ENCODE data around the gene TAS2R41. TPM values are rescaled to one million over a fixed set of nuclear protein-coding genes. Genes with fewer than 3 reads are reported as not detected.

The TAS2R41 gene
- total RNA-seq, 2 donors from 2014 or later, result not detected

GRCh38 chr7:143447466-143447865, 30.2 kb upstream of the TAS2R41 start:
- no peak overlapping the region for H3K4me3 Mint-ChIP-seq
- no peaks in the 10 kb centered on the region for H3K9me3 Mint-ChIP-seq
- ATAC-seq (replicated peaks in 1 of 2), result no peak

GRCh38 chr7:143448429-143448828, 29.2 kb upstream of the TAS2R41 start:
- DNase-seq (no peak), ATAC-seq (replicated peaks in 1 of 2) (no peak)
- no peaks in the 10 kb centered on the region for H3K36me3 Mint-ChIP-seq (ENCODE audit: insufficient read depth in 2 of 2)
- no peaks in the 10 kb centered on the region for H3K9me3 Mint-ChIP-seq
- H3K27me3 Mint-ChIP-seq (ENCODE audit: low read depth), result no peaks in the 10 kb centered on the region
- H3K4me1 Mint-ChIP-seq (ENCODE audit: low read depth), result no peaks in the 10 kb centered on the region
- no peak overlapping the region for H3K4me3 Mint-ChIP-seq
- no peak overlapping the region for H3K27ac Mint-ChIP-seq

More at GRCh38 chr7:143447466-143447865, 30.2 kb upstream of the TAS2R41 start:
- Mint-ChIP-seq H3K27me3 (ENCODE audit: low read depth) (no peaks in the 10 kb centered on the region), H3K4me1 (ENCODE audit: low read depth) (no peaks in the 10 kb centered on the region), H3K27ac (no peak overlapping the region), H3K36me3 (ENCODE audit: insufficient read depth in 2 of 2) (no peaks in the 10 kb centered on the region)
- DNase-seq, result no peak

DNA sequence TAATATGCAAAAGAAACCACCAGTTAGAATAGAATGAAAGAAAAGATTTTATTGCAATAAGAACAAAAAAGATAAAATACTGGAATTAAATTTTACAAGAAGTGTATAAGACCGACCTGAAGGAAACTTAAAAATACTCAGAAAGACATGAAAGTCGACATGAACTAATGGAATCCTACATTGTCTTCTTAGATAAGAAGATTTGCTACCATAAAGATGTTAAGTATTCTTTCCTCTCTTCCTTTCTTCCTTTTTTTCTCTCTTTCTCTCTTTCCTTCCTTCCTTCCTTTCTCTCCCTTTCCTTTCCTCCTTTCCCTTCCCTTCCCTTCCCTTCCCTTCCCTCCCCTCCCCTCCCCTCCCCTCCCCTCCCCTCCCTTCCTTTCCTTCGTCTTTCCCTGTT, 27.9 kb upstream of the TAS2R41 start:
- Mint-ChIP-seq H3K4me3 (no peak overlapping the region), H3K4me1 (ENCODE audit: low read depth) (no peaks in the 10 kb centered on the region)
- ATAC-seq (replicated peaks in 1 of 2), result no peak

DNA sequence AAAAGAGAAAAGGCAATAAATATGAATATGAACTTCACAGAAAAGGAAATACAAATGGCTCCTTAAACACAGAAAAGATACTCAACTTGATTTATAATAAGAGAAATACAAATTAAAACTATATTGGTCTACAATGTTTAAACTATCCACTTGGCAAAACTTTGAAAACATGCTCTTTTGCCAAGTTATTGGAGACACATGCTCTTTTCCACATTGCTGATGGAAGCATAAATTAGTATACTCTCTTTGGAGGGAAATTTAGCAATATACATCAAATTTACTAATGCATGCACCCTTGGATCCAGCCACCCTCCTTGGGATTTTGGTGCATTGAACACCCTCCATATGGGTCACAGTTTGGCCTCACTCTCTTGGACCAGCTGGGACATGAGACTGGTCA, 26.6 kb upstream of the TAS2R41 start:
- no peak for DNase-seq
- no peak overlapping the region for H3K4me3 Mint-ChIP-seq
- no peaks in the 10 kb centered on the region for H3K9me3 Mint-ChIP-seq
- no peaks in the 10 kb centered on the region for H3K4me1 Mint-ChIP-seq (ENCODE audit: low read depth)
- H3K27ac Mint-ChIP-seq, result no peak overlapping the region
- H3K27me3 Mint-ChIP-seq (ENCODE audit: low read depth), result no peaks in the 10 kb centered on the region
- no peak for ATAC-seq (replicated peaks in 1 of 2)
- H3K36me3 Mint-ChIP-seq (ENCODE audit: insufficient read depth in 2 of 2), result no peaks in the 10 kb centered on the region

More for the DNA sequence above, 27.9 kb upstream of the TAS2R41 start:
- DNase-seq, result no peak
- H3K27ac Mint-ChIP-seq, result no peak overlapping the region
- H3K36me3 Mint-ChIP-seq (ENCODE audit: insufficient read depth in 2 of 2), result no peaks in the 10 kb centered on the region
- H3K27me3 Mint-ChIP-seq (ENCODE audit: low read depth), result no peaks in the 10 kb centered on the region
- no peaks in the 10 kb centered on the region for H3K9me3 Mint-ChIP-seq

- no peaks in the 10 kb centered on the region for H3K9me3 Mint-ChIP-seq
- DNase-seq, result no peak
Measured at GRCh38 chr7:143451746-143452145, 25.9 kb upstream of the TAS2R41 start.

GRCh38 chr7:143452495-143452894, 25.2 kb upstream of the TAS2R41 start:
- Mint-ChIP-seq H3K4me3 (no peak overlapping the region), H3K9me3 (no peaks in the 10 kb centered on the region), H3K36me3 (ENCODE audit: insufficient read depth in 2 of 2) (no peaks in the 10 kb centered on the region), H3K27ac (no peak overlapping the region), H3K27me3 (ENCODE audit: low read depth) (no peaks in the 10 kb centered on the region), H3K4me1 (ENCODE audit: low read depth) (no peaks in the 10 kb centered on the region)
- DNase-seq, result no peak
- ATAC-seq (replicated peaks in 1 of 2), result no peak

More at GRCh38 chr7:143451746-143452145, 25.9 kb upstream of the TAS2R41 start:
- H3K36me3 Mint-ChIP-seq (ENCODE audit: insufficient read depth in 2 of 2), result no peaks in the 10 kb centered on the region
- no peaks in the 10 kb centered on the region for H3K4me1 Mint-ChIP-seq (ENCODE audit: low read depth)
- H3K27ac Mint-ChIP-seq, result no peak overlapping the region
- no peaks in the 10 kb centered on the region for H3K27me3 Mint-ChIP-seq (ENCODE audit: low read depth)
- no peak for ATAC-seq (replicated peaks in 1 of 2)
- no peak overlapping the region for H3K4me3 Mint-ChIP-seq

GRCh38 chr7:143454091-143454680, 23.5 kb upstream of the TAS2R41 start:
- Mint-ChIP-seq H3K9me3 (no peaks in the 10 kb centered on the region), H3K27ac (no peak overlapping the region), H3K4me1 (ENCODE audit: low read depth) (no peaks in the 10 kb centered on the region), H3K27me3 (ENCODE audit: low read depth) (no peaks in the 10 kb centered on the region), H3K36me3 (ENCODE audit: insufficient read depth in 2 of 2) (no peaks in the 10 kb centered on the region), H3K4me3 (no peak overlapping the region)
- DNase-seq (no peak), ATAC-seq (replicated peaks in 1 of 2) (no peak)

- no peak for DNase-seq
- H3K36me3 Mint-ChIP-seq (ENCODE audit: insufficient read depth in 2 of 2), result no peaks in the 10 kb centered on the region
- no peaks in the 10 kb centered on the region for H3K9me3 Mint-ChIP-seq
- ATAC-seq (replicated peaks in 1 of 2), result peak in 1 of 2 donors; percentile 79
- H3K27ac Mint-ChIP-seq, result no peak overlapping the region
- H3K4me3 Mint-ChIP-seq, result peak overlapping the region in 1 of 2 donors; percentile 25
- peaks cover under 1% of the 10 kb centered on the region for H3K4me1 Mint-ChIP-seq (ENCODE audit: low read depth)
- no peaks in the 10 kb centered on the region for H3K27me3 Mint-ChIP-seq (ENCODE audit: low read depth)
Measured at GRCh38 chr7:143455491-143455890, 22.2 kb upstream of the TAS2R41 start.

GRCh38 chr7:143455942-143456341, 21.7 kb upstream of the TAS2R41 start:
- DNase-seq (no peak), ATAC-seq (replicated peaks in 1 of 2) (peak in 1 of 2 donors; percentile 67)
- Mint-ChIP-seq H3K27ac (no peak overlapping the region), H3K9me3 (no peaks in the 10 kb centered on the region), H3K36me3 (ENCODE audit: insufficient read depth in 2 of 2) (no peaks in the 10 kb centered on the region), H3K4me1 (ENCODE audit: low read depth) (peaks cover 5% of the 10 kb centered on the region), H3K27me3 (ENCODE audit: low read depth) (no peaks in the 10 kb centered on the region), H3K4me3 (no peak overlapping the region)

GRCh38 chr7:143456992-143457793, 20.5 kb upstream of the TAS2R41 start:
- H3K36me3 Mint-ChIP-seq (ENCODE audit: insufficient read depth in 2 of 2), result peaks cover 0 to 2% of the 10 kb centered on the region in 2 donors
- no peak overlapping the region for H3K4me3 Mint-ChIP-seq
- ATAC-seq (replicated peaks in 1 of 2) (no peak), DNase-seq (no peak)
- H3K27me3 Mint-ChIP-seq (ENCODE audit: low read depth), result no peaks in the 10 kb centered on the region
- peaks cover 6% of the 10 kb centered on the region for H3K4me1 Mint-ChIP-seq (ENCODE audit: low read depth)
- no peaks in the 10 kb centered on the region for H3K9me3 Mint-ChIP-seq
- H3K27ac Mint-ChIP-seq, result no peak overlapping the region

DNA sequence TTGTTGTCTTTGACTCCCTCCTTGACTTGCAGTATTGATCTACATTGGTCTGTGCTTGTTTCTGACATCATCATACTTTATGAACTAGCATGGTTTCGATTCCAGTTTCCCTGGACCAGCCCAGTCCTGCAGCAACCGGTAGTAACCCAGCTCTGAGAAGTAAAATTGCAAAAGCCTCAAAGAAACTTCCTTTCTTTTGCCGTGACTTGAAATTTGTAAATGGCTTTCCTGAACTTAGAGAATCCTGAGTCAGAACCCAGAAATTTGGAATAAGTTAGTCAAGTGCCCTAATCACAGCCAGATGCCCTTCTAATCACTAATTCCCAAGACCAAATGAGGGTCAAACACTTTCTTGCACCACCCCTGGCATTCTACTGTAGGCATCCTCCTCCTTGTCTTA, 19.4 kb upstream of the TAS2R41 start:
- Mint-ChIP-seq H3K36me3 (ENCODE audit: insufficient read depth in 2 of 2) (peaks cover 0 to 2% of the 10 kb centered on the region in 2 donors), H3K27ac (no peak overlapping the region), H3K4me1 (ENCODE audit: low read depth) (peaks cover 6% of the 10 kb centered on the region), H3K9me3 (no peaks in the 10 kb centered on the region), H3K27me3 (ENCODE audit: low read depth) (no peaks in the 10 kb centered on the region), H3K4me3 (no peak overlapping the region)
- ATAC-seq (replicated peaks in 1 of 2) (peak in 1 of 2 donors; percentile 30), DNase-seq (no peak)

DNA sequence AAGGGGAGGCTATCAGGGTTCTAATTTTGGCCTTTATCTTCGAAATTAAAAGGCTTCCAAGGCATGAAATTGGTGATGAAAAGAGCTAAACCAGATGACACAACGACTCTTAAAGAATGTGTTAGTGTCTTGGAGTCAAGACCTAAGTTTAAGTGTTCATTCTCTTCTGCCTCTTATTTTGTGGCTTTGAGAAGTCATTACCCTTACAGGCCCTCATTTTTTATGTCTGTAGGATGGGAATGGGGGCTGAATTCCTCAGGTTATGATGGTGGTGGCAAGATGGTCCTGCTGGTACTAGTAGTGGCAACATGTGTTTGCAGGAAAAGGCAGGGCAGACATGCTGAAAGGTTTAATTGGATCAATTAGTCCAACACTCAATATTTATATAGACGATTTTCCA, 19.0 kb upstream of the TAS2R41 start:
- ATAC-seq (replicated peaks in 1 of 2), result no peak
- peaks cover 6% of the 10 kb centered on the region for H3K4me1 Mint-ChIP-seq (ENCODE audit: low read depth)
- no peak for DNase-seq
- H3K27me3 Mint-ChIP-seq (ENCODE audit: low read depth), result no peaks in the 10 kb centered on the region
- H3K36me3 Mint-ChIP-seq (ENCODE audit: insufficient read depth in 2 of 2), result peaks cover 0 to 2% of the 10 kb centered on the region in 2 donors
- no peaks in the 10 kb centered on the region for H3K9me3 Mint-ChIP-seq
- no peak overlapping the region for H3K4me3 Mint-ChIP-seq
- H3K27ac Mint-ChIP-seq, result no peak overlapping the region

GRCh38 chr7:143459359-143459758, 18.3 kb upstream of the TAS2R41 start:
- Mint-ChIP-seq H3K9me3 (no peaks in the 10 kb centered on the region), H3K4me3 (no peak overlapping the region), H3K27me3 (ENCODE audit: low read depth) (no peaks in the 10 kb centered on the region), H3K27ac (no peak overlapping the region), H3K4me1 (ENCODE audit: low read depth) (peaks cover 6% of the 10 kb centered on the region), H3K36me3 (ENCODE audit: insufficient read depth in 2 of 2) (peaks cover 0 to 2% of the 10 kb centered on the region in 2 donors)
- no peak for ATAC-seq (replicated peaks in 1 of 2)
- DNase-seq, result no peak

All from activated T-cell treated with anti-CD3 and anti-CD28 coated beads, Interleukin-2, amount 50 U/mL, for 72 hours (primary cell).